K562 (cell line): ENCODE results near the gene TPR. TPM values are rescaled to one million over a fixed set of nuclear protein-coding genes. Genes with fewer than 3 reads are reported as not detected.
A peak's percentile ranks its signal among the peaks of the same experiment; 100 is the strongest.

ENCODE experiments used
- ARNT ChIP-seq, 2 experiments: fragments of 450-650 bp; IDR thresholded peaks; 2 replicates each; pipeline ENCODE4 v1.6.1; 2016; ENCODE audit warnings: mild to moderate bottlenecking in 1 of 2
- ASH1L ChIP-seq: fragments of 450-650 bp; IDR thresholded peaks from 2 replicates; pipeline ENCODE4 v1.6.1; 2018; ENCODE audit warnings: borderline replicate concordance, mild to moderate bottlenecking, low read depth; ENCODE audit not compliant: partially characterized antibody
- ATF7 ChIP-seq: fragments of 450-650 bp; IDR thresholded peaks from 2 replicates; pipeline ENCODE4 v1.7.1; 2014; ENCODE audit warnings: mild to moderate bottlenecking, moderate library complexity
- COPS2 ChIP-seq: fragments of 450-650 bp; conservative IDR thresholded peaks from 2 replicates; pipeline ENCODE4 v1.6.1; 2016; ENCODE audit warnings: mild to moderate bottlenecking, moderate library complexity
- E2F5 ChIP-seq: sonication (generic); formaldehyde crosslinking; IDR thresholded peaks from 2 replicates; pipeline ENCODE4 v1.8.0; 2022; ENCODE audit warnings: mild to moderate bottlenecking, missing genetic modification reagents
- EP400 ChIP-seq: fragments of 450-650 bp; IDR thresholded peaks from 2 replicates; pipeline ENCODE4 v1.6.1; 2017; ENCODE audit warnings: antibody characterized with exemption, mild to moderate bottlenecking, moderate library complexity
- GATA2 ChIP-seq: sonication (generic); formaldehyde crosslinking; IDR thresholded peaks from 2 replicates; pipeline ENCODE4 v1.4.0; 2020; ENCODE audit warnings: mild to moderate bottlenecking, missing genetic modification reagents
- NCOA1 ChIP-seq: fragments of 450-650 bp; IDR thresholded peaks from 2 replicates; pipeline ENCODE4 v1.6.1; 2016; ENCODE audit warnings: low read depth
- NCOA6 ChIP-seq: fragments of 450-650 bp; IDR thresholded peaks from 2 replicates; pipeline ENCODE4 v1.6.1; 2017; ENCODE audit warnings: mild to moderate bottlenecking
- NFRKB ChIP-seq: fragments of 450-650 bp; IDR thresholded peaks from 2 replicates; pipeline ENCODE4 v1.6.1; 2016; ENCODE audit warnings: low read depth
- POLR3A ChIP-seq: IDR thresholded peaks from 2 replicates; pipeline ENCODE4 v1.6.1; 2011; ENCODE audit warnings: borderline replicate concordance, mild to moderate bottlenecking, moderate library complexity; ENCODE audit not compliant: insufficient read length, insufficient read depth; ENCODE audit errors: extremely low read depth
- POLR3G ChIP-seq: IDR thresholded peaks from 2 replicates; pipeline ENCODE4 v1.6.1; 2011; ENCODE audit not compliant: insufficient read length, insufficient replicate concordance; ENCODE audit errors: extremely low read depth
- RHOXF2B ChIP-seq: fragments of 250-450 bp; sonication (Bioruptor Pico); conservative IDR thresholded peaks from 2 replicates; pipeline ENCODE4 v1.5.1; 2021
- SREBF1 ChIP-seq: fragments of 150-350 bp; IDR thresholded peaks from 2 replicates; pipeline ENCODE4 v1.6.1; 2014; ENCODE audit warnings: antibody characterized with exemption, low read depth, low read length, borderline replicate concordance
- TSHZ1 ChIP-seq: fragments of 250-450 bp; sonication (Bioruptor Pico); IDR thresholded peaks from 2 replicates; pipeline ENCODE4 v1.4.0; 2020; ENCODE audit warnings: mild to moderate bottlenecking, moderate library complexity
- ZFP30 ChIP-seq: fragments of 250-450 bp; sonication (Bioruptor Pico); IDR thresholded peaks from 2 replicates; pipeline ENCODE4 v1.8.0; 2022; ENCODE audit warnings: moderate library complexity, mild to moderate bottlenecking, inconsistent platforms, borderline replicate concordance
- ZNF561 ChIP-seq: fragments of 450-650 bp; formaldehyde crosslinking; conservative IDR thresholded peaks from 2 replicates; pipeline ENCODE4 v1.4.0; 2020; ENCODE audit warnings: mild to moderate bottlenecking, moderate library complexity
- ZNF57 ChIP-seq: fragments of 450-650 bp; formaldehyde crosslinking; IDR thresholded peaks from 2 replicates; pipeline ENCODE4 v1.4.0; 2020; ENCODE audit warnings: mild to moderate bottlenecking, moderate library complexity
- polyA plus RNA-seq, 8 experiments: library from polyadenylated mRNA; depleted of rRNA in 4 of 8; stranded (reverse) in 5 of 8; unstranded in 3 of 8; fragments of >200 nt; fragmentation: Nextera tagmentation in 2 of 8; fragmentation: Illumina TruSeq in 1 of 8; extraction: Ambion mirVana in 2 of 8; extraction: Trizol in 1 of 8; gene quantifications; 2 replicates each; pipeline versions ENCODE4 v1.2.1 to v1.2.3, GENCODE V29; 2011 to 2014; ENCODE audit warnings: inconsistent platforms in 1 of 8, missing spikeins in 1 of 8
- total RNA-seq, 7 experiments: library from RNA; depleted of rRNA in 6 of 7; stranded (reverse); fragments of >200 nt in 6 of 7; fragmentation: Illumina TruSeq in 2 of 7; extraction: Trizol in 2 of 7; gene quantifications; 2 replicates each; pipeline versions ENCODE4 v1.2.1 to v1.2.3, GENCODE V29; 2011 to 2021; ENCODE audit warnings: low replicate concordance in 1 of 7
- TF ChIP-seq, protein P1 (sequence below): fragments of 450-650 bp; formaldehyde crosslinking; conservative IDR thresholded peaks from 2 replicates; pipeline ENCODE4 v1.4.0; 2022; ENCODE audit warnings: mild to moderate bottlenecking, missing genetic modification characterization
- TF ChIP-seq, protein P2 (sequence below): sonication (generic); formaldehyde crosslinking; IDR thresholded peaks from 2 replicates; pipeline ENCODE4 v1.8.0; 2022; ENCODE audit warnings: mild to moderate bottlenecking, missing genetic modification reagents
- TF ChIP-seq, protein P3 (sequence below): sonication (generic); formaldehyde crosslinking; IDR thresholded peaks from 2 replicates; pipeline ENCODE4 v1.8.1; 2023; ENCODE audit warnings: mild to moderate bottlenecking, missing genetic modification reagents

The TPR gene
- total and polyA plus RNA-seq, 9 of the 15 experiments (the other 6 are each of a cell fraction or from before 2014, with no cell fraction given) = 48.5 to 167 (median 138) TPM

DNA sequence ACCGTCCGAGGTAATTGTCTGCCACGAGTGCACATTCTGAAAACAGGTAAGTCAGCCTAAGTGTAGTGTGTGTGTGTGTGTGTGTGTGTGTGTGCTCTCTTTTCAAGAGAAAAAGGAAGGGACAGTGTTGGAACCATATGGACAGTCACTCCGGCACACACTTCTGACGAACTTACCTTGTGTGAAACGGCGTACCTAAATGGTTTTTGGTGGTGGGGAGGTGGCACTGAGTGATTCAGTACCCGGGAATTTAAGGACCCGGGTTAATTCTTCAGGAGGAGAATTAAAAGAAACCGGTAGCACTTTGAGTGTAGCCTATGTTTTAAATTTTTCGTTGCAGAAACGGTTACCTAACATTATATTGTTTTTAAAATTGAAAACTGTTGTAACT, 871 bp upstream of the TPR start (continued):
- TF ChIP-seq, protein P1, sequence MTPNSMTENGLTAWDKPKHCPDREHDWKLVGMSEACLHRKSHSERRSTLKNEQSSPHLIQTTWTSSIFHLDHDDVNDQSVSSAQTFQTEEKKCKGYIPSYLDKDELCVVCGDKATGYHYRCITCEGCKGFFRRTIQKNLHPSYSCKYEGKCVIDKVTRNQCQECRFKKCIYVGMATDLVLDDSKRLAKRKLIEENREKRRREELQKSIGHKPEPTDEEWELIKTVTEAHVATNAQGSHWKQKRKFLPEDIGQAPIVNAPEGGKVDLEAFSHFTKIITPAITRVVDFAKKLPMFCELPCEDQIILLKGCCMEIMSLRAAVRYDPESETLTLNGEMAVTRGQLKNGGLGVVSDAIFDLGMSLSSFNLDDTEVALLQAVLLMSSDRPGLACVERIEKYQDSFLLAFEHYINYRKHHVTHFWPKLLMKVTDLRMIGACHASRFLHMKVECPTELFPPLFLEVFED (CRISPR knock-in tag) = peak; percentile 95
- TF ChIP-seq POLR3G (no peak), E2F5 (CRISPR knock-in tag) (no peak), ARNT (IDR thresholded peaks at IDR 0.05) (no peak; a peak in 2 of 4 replicates), ASH1L (no peak), RHOXF2B (no peak), NCOA1 (no peak), ZNF57 (CRISPR knock-in tag) (0 out of 2 replicates have a peak, but pooled peaks have one; percentile 18), ATF7 (no peak), GATA2 (CRISPR knock-in tag) (no peak), EP400 (peak; percentile 93), COPS2 (no peak), SREBF1 (no peak), NFRKB (0 out of 2 replicates have a peak, but pooled peaks have one; percentile 79), POLR3A (no peak), TSHZ1 (CRISPR knock-in tag) (no peak), NCOA6 (no peak; the same call in 1 of the 2 replicates), ZNF561 (CRISPR knock-in tag) (peak; percentile 66; the same call in 1 of the 2 replicates), ZFP30 (CRISPR knock-in tag) (no peak)
- TF ChIP-seq, protein P2, sequence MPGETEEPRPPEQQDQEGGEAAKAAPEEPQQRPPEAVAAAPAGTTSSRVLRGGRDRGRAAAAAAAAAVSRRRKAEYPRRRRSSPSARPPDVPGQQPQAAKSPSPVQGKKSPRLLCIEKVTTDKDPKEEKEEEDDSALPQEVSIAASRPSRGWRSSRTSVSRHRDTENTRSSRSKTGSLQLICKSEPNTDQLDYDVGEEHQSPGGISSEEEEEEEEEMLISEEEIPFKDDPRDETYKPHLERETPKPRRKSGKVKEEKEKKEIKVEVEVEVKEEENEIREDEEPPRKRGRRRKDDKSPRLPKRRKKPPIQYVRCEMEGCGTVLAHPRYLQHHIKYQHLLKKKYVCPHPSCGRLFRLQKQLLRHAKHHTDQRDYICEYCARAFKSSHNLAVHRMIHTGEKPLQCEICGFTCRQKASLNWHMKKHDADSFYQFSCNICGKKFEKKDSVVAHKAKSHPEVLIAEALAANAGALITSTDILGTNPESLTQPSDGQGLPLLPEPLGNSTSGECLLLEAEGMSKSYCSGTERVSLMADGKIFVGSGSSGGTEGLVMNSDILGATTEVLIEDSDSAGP (CRISPR knock-in tag) = no peak
- TF ChIP-seq, protein P3, sequence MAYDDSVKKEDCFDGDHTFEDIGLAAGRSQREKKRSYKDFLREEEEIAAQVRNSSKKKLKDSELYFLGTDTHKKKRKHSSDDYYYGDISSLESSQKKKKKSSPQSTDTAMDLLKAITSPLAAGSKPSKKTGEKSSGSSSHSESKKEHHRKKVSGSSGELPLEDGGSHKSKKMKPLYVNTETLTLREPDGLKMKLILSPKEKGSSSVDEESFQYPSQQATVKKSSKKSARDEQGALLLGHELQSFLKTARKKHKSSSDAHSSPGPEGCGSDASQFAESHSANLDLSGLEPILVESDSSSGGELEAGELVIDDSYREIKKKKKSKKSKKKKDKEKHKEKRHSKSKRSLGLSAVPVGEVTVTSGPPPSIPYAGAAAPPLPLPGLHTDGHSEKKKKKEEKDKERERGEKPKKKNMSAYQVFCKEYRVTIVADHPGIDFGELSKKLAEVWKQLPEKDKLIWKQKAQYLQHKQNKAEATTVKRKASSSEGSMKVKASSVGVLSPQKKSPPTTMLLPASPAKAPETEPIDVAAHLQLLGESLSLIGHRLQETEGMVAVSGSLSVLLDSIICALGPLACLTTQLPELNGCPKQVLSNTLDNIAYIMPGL (CRISPR knock-in tag) = no peak
